GM12892 (cell line): ENCODE results near the gene GNAO1.

Experiments used
- POLR2A ChIP-seq: IDR thresholded peaks from 2 replicates; pipeline ENCODE4 v1.6.1; 2011; ENCODE audit warnings: low read depth, low read length, control low read depth
- POLR2AphosphoS5 ChIP-seq: IDR thresholded peaks from 2 replicates; pipeline ENCODE4 v1.6.1; 2011; ENCODE audit warnings: low read depth, low read length, control low read depth

GRCh38 chr16:56354746-56355145 is 163.5 kb downstream of the GNAO1 start:
- no peak for TF ChIP-seq POLR2A
- no peak for TF ChIP-seq POLR2AphosphoS5
